H9 (cell line): ENCODE results near the gene CKM. TPM values are rescaled to one million over a fixed set of nuclear protein-coding genes. Genes with fewer than 3 reads are reported as not detected.

Experiments used
- DNase-seq: peaks from one replicate; pipeline ENCODE4 v3.0.0-alpha.2; 2017
- H2AFZ ChIP-seq: one replicate; pipeline ENCODE4 v1.6.1; 2013; ENCODE audit warnings: mild to moderate bottlenecking, low read length, control low read depth, moderate library complexity
- H2AK5ac ChIP-seq: 2 replicates; pipeline ENCODE4 v1.6.1; 2013; ENCODE audit warnings: low read length, control low read depth, mixed read lengths; ENCODE audit not compliant: insufficient read length
- H2BK120ac ChIP-seq: one replicate; pipeline ENCODE4 v1.6.1; 2013; ENCODE audit warnings: low read depth, mild to moderate bottlenecking, low read length, control low read depth, inconsistent platforms; ENCODE audit not compliant: poor library complexity, severe bottlenecking
- H2BK12ac ChIP-seq: 2 replicates; pipeline ENCODE4 v1.6.1; 2013; ENCODE audit warnings: low read length, control low read depth, mixed read lengths, low read depth; ENCODE audit not compliant: insufficient read length
- H2BK15ac ChIP-seq: 2 replicates; pipeline ENCODE4 v1.6.1; 2013; ENCODE audit warnings: low read depth, low read length, control low read depth
- H2BK20ac ChIP-seq: one replicate; pipeline ENCODE4 v1.6.1; 2013; ENCODE audit warnings: low read depth, mild to moderate bottlenecking, low read length, control low read depth, inconsistent platforms; ENCODE audit not compliant: poor library complexity, severe bottlenecking
- H2BK5ac ChIP-seq: 2 replicates; pipeline ENCODE4 v1.6.1; 2013; ENCODE audit warnings: low read length, control low read depth, mixed read lengths; ENCODE audit not compliant: insufficient read length
- H3K14ac ChIP-seq: 2 replicates; pipeline ENCODE4 v1.6.1; 2013; ENCODE audit warnings: low read length, control low read depth; ENCODE audit not compliant: insufficient read depth
- H3K18ac ChIP-seq: 2 replicates; pipeline ENCODE4 v1.6.1; 2013; ENCODE audit warnings: low read depth, mild to moderate bottlenecking, mixed read lengths, low read length, control low read depth; ENCODE audit not compliant: insufficient read length
- H3K23ac ChIP-seq: 2 replicates; pipeline ENCODE4 v1.6.1; 2013; ENCODE audit warnings: low read length, control low read depth, mixed read lengths, low read depth; ENCODE audit not compliant: insufficient read length
- H3K23me2 ChIP-seq: 2 replicates; pipeline ENCODE4 v1.6.1; 2013; ENCODE audit warnings: low read depth, mild to moderate bottlenecking, mixed read lengths, low read length, control low read depth; ENCODE audit not compliant: insufficient read length, poor library complexity, severe bottlenecking
- H3K27ac ChIP-seq: 2 replicates; pipeline ENCODE4 v1.5.1; 2013; ENCODE audit warnings: low read length, control low read depth, mixed read lengths, low read depth; ENCODE audit not compliant: insufficient read length
- H3K27me3 ChIP-seq: 2 replicates; pipeline ENCODE4 v1.6.1; 2013; ENCODE audit warnings: low read length, control low read depth, inconsistent platforms; ENCODE audit not compliant: insufficient read depth
- H3K4ac ChIP-seq: 2 replicates; pipeline ENCODE4 v1.6.1; 2013; ENCODE audit warnings: low read depth, mild to moderate bottlenecking, control low read depth, inconsistent platforms, low read length, moderate library complexity
- H3K4me1 ChIP-seq: 2 replicates; pipeline ENCODE4 v1.6.1; 2013; ENCODE audit warnings: low read length, control low read depth, inconsistent platforms; ENCODE audit not compliant: insufficient read depth
- H3K4me2 ChIP-seq: 2 replicates; pipeline ENCODE4 v1.6.1; 2013; ENCODE audit warnings: low read length, control low read depth, mixed read lengths; ENCODE audit not compliant: insufficient read length, insufficient read depth
- H3K56ac ChIP-seq: 2 replicates; pipeline ENCODE4 v1.6.1; 2013; ENCODE audit warnings: low read depth, mild to moderate bottlenecking, mixed read lengths, low read length, control low read depth; ENCODE audit not compliant: insufficient read length
- H3K79me1 ChIP-seq: 2 replicates; pipeline ENCODE4 v1.6.1; 2013; ENCODE audit warnings: low read depth, mild to moderate bottlenecking, moderate library complexity, low read length, control low read depth, inconsistent platforms; ENCODE audit not compliant: insufficient read depth, poor library complexity, severe bottlenecking
- H3K79me2 ChIP-seq: 2 replicates; pipeline ENCODE4 v1.6.1; 2013; ENCODE audit warnings: low read length, control low read depth, inconsistent platforms; ENCODE audit not compliant: insufficient read depth
- H3K9ac ChIP-seq: 2 replicates; pipeline ENCODE4 v1.6.1; 2013; ENCODE audit warnings: low read length, control low read depth, mixed read lengths; ENCODE audit not compliant: insufficient read length; ENCODE audit errors: extremely low read depth
- H3K9me3 ChIP-seq: one replicate; pipeline ENCODE4 v1.6.1; 2013; ENCODE audit warnings: low read depth, low read length, inconsistent platforms; ENCODE audit not compliant: control insufficient read depth
- H3T11ph ChIP-seq: one replicate; pipeline ENCODE4 v1.6.1; 2013; ENCODE audit warnings: mild to moderate bottlenecking, low read length, control low read depth, inconsistent platforms
- H4K20me1 ChIP-seq: one replicate; pipeline ENCODE4 v1.6.1; 2013; ENCODE audit not compliant: control insufficient read depth, insufficient read length, insufficient read depth
- H4K5ac ChIP-seq: 2 replicates; pipeline ENCODE4 v1.6.1; 2013; ENCODE audit warnings: low read depth, mild to moderate bottlenecking, mixed read lengths, low read length, control low read depth; ENCODE audit not compliant: insufficient read length
- H4K8ac ChIP-seq: replicated peaks from 2 replicates; pipeline ENCODE4 v1.6.1; 2013; ENCODE audit warnings: low read length, control low read depth, mixed read lengths, low read depth; ENCODE audit not compliant: insufficient read length
- H4K91ac ChIP-seq: 2 replicates; pipeline ENCODE4 v1.6.1; 2013; ENCODE audit warnings: low read depth, mild to moderate bottlenecking, moderate library complexity, mixed read lengths, low read length, control low read depth; ENCODE audit not compliant: insufficient read length
- H3K27ac Mint-ChIP-seq, 3 experiments: 2 replicates in 2 of 3; 3 replicates in 1 of 3; pipeline ENCODE4 v1.8.0; 2020 to 2021; ENCODE audit warnings: mixed read lengths in 3 of 3, mild to moderate bottlenecking in 1 of 3, moderate library complexity in 1 of 3
- H3K27me3 Mint-ChIP-seq: 2 replicates; pipeline ENCODE4 v1.8.0; 2021; ENCODE audit warnings: low read depth, mild to moderate bottlenecking, moderate library complexity, mixed read lengths
- H3K36me3 Mint-ChIP-seq, 3 experiments: 2 replicates in 2 of 3; 3 replicates in 1 of 3; pipeline ENCODE4 v1.8.0; 2020 to 2021; ENCODE audit warnings: low read depth in 3 of 3, mixed read lengths in 3 of 3; ENCODE audit not compliant: insufficient read depth in 1 of 3
- H3K4me1 Mint-ChIP-seq, 2 experiments: 2 replicates each; pipeline ENCODE4 v1.8.0; 2020; ENCODE audit warnings: mixed read lengths in 2 of 2
- H3K4me3 Mint-ChIP-seq, 2 experiments: 2 replicates in 1 of 2; 3 replicates in 1 of 2; pipeline ENCODE4 v1.8.0; 2020 to 2021; ENCODE audit warnings: mild to moderate bottlenecking in 2 of 2, mixed read lengths in 2 of 2, moderate library complexity in 1 of 2
- H3K9me3 Mint-ChIP-seq, 2 experiments: 2 replicates in 1 of 2; 3 replicates in 1 of 2; pipeline ENCODE4 v1.8.0; 2020; ENCODE audit warnings: mild to moderate bottlenecking in 2 of 2, mixed read lengths in 2 of 2, moderate library complexity in 1 of 2
- CTCF ChIP-seq: fragments of 200-600 bp; sonication (generic); conservative IDR thresholded peaks from 3 replicates; pipeline ENCODE4 v1.8.0; 2021; ENCODE audit warnings: antibody characterized with exemption, mild to moderate bottlenecking
- WGBS: extraction: QIAGEN DNeasy Blood & Tissue Kit; methylation state at CpG from one replicate; pipeline ENCODE4 v1.1.7; 2013; ENCODE audit warnings: missing lambda C conversion rate, low lambda C conversion rate, mixed read lengths; ENCODE audit not compliant: insufficient read length; ENCODE audit errors: extremely low coverage; 5-methylcytosine and 5-hydroxymethylcytosine counted together
- total RNA-seq: library from RNA; stranded (reverse); gene quantifications from 2 replicates; pipeline ENCODE4 v1.2.1, GENCODE V29; 2021

Gene CKM
- total RNA-seq, 1 experiment from 2014 or later: not detected

GRCh38 chr19:45357445-45357783 is 34.7 kb upstream of the CKM start:
- H3K4me1 ChIP-seq: no peaks in the 10 kb centered on the region
- TF ChIP-seq CTCF: no peak
- H3K14ac ChIP-seq: no peak overlapping the region
- no peaks in the 10 kb centered on the region for H3K4me1 Mint-ChIP-seq
- no peak overlapping the region for H2AK5ac ChIP-seq
- H3K4me3 Mint-ChIP-seq: no peak overlapping the region
- no peaks in the 10 kb centered on the region for H4K20me1 ChIP-seq
- H3K9me3 Mint-ChIP-seq: no peaks in the 10 kb centered on the region
- H2AFZ ChIP-seq: no peak overlapping the region
- no peak overlapping the region for H3K18ac ChIP-seq
- no peaks in the 10 kb centered on the region for H3K9me3 ChIP-seq
- H4K8ac ChIP-seq: no peak overlapping the region
- no peaks in the 10 kb centered on the region; the same call in 1 of the 2 replicates for H3K27me3 Mint-ChIP-seq
- no peak overlapping the region for H2BK15ac ChIP-seq
- no peak overlapping the region for H3K27ac Mint-ChIP-seq
- no peak for DNase-seq
- no peak overlapping the region for H3K23ac ChIP-seq
- no peak overlapping the region for H2BK12ac ChIP-seq
- no peaks in the 10 kb centered on the region for H3K23me2 ChIP-seq
- H4K91ac ChIP-seq: no peak overlapping the region
- H2BK120ac ChIP-seq: no peak overlapping the region
- no peaks in the 10 kb centered on the region for H3K79me2 ChIP-seq
- H3K79me1 ChIP-seq: no peaks in the 10 kb centered on the region
- H3K36me3 Mint-ChIP-seq: peaks cover 66 to 89% (median 88%) of the 10 kb centered on the region in 3 experiments
- no peak overlapping the region for H2BK5ac ChIP-seq
- no peak overlapping the region for H3K56ac ChIP-seq
- no peaks in the 10 kb centered on the region for H3K27me3 ChIP-seq
- H3K4me2 ChIP-seq: no peak overlapping the region
- no peak overlapping the region for H3K9ac ChIP-seq
- WGBS: no CpG with 5 or more reads among the region's 11 CpGs
- H3K4ac ChIP-seq: no peak overlapping the region
- H3T11ph ChIP-seq: no peak overlapping the region
- no peak overlapping the region for H3K27ac ChIP-seq
- H2BK20ac ChIP-seq: no peak overlapping the region
- H4K5ac ChIP-seq: no peak overlapping the region
